GM12892 (cell line): ENCODE measurements around the gene LIFR.

ENCODE experiments used
- POLR2AphosphoS5 ChIP-seq: IDR thresholded peaks from 2 replicates; pipeline ENCODE4 v1.6.1; 2011; ENCODE audit warnings: low read depth, low read length, control low read depth
- TAF1 ChIP-seq: IDR thresholded peaks from 2 replicates; pipeline ENCODE4 v1.6.1; 2011; ENCODE audit warnings: low read depth, mild to moderate bottlenecking, control low read depth, low read length, borderline replicate concordance

- TF ChIP-seq TAF1, result no peak
- TF ChIP-seq POLR2AphosphoS5, result no peak
Measured at GRCh38 chr5:38563624-38564023, 7.2 kb upstream of the LIFR start.
